HepG2 (cell line): ENCODE measurements around the gene CEP57L1. TPM values are rescaled to one million over a fixed set of nuclear protein-coding genes. Genes with fewer than 3 reads are reported as not detected.

Source experiments
- HNF4G ChIP-seq, 2 experiments: sonication (generic) in 1 of 2; formaldehyde crosslinking in 1 of 2; IDR thresholded peaks; 2 replicates each; pipeline versions ENCODE4 v1.4.0 to v1.6.1; 2011 to 2020; ENCODE audit warnings: borderline replicate concordance in 2 of 2, low read depth in 2 of 2, mild to moderate bottlenecking in 2 of 2, low read length in 1 of 2, missing genetic modification reagents in 1 of 2, moderate library complexity in 1 of 2
- MAF1 ChIP-seq: sonication (generic); formaldehyde crosslinking; IDR thresholded peaks from 2 replicates; pipeline ENCODE4 v1.5.0; 2020; ENCODE audit warnings: missing genetic modification reagents, borderline replicate concordance
- RFXANK ChIP-seq: IDR thresholded peaks from 2 replicates; pipeline ENCODE4 v1.6.1; 2016
- SIN3A ChIP-seq: IDR thresholded peaks from 2 replicates; pipeline ENCODE4 v1.6.1; 2011; ENCODE audit warnings: low read depth, mild to moderate bottlenecking, control low read depth, low read length, borderline replicate concordance
- SP140L ChIP-seq: sonication (generic); formaldehyde crosslinking; IDR thresholded peaks from 2 replicates; pipeline ENCODE4 v1.4.0; 2020; ENCODE audit warnings: missing genetic modification reagents, borderline replicate concordance
- THYN1 ChIP-seq: sonication (generic); formaldehyde crosslinking; IDR thresholded peaks from 2 replicates; pipeline ENCODE4 v1.8.1; 2023; ENCODE audit warnings: low read depth, mild to moderate bottlenecking, moderate library complexity, missing genetic modification reagents, borderline replicate concordance
- ZIK1 ChIP-seq: sonication (generic); formaldehyde crosslinking; IDR thresholded peaks from 2 replicates; pipeline ENCODE4 v1.5.0; 2020; ENCODE audit warnings: mild to moderate bottlenecking, low read depth, missing genetic modification reagents, borderline replicate concordance
- ZNF326 ChIP-seq: sonication (generic); formaldehyde crosslinking; IDR thresholded peaks from 2 replicates; pipeline ENCODE4 v1.4.0; 2020; ENCODE audit warnings: missing genetic modification reagents, borderline replicate concordance
- ZNF383 ChIP-seq: sonication (generic); formaldehyde crosslinking; IDR thresholded peaks from 2 replicates; pipeline ENCODE4 v1.4.0; 2020; ENCODE audit warnings: missing genetic modification reagents, mild to moderate bottlenecking, borderline replicate concordance
- ZNF432 ChIP-seq: sonication (generic); formaldehyde crosslinking; IDR thresholded peaks from 2 replicates; pipeline ENCODE4 v1.5.0; 2020; ENCODE audit warnings: missing genetic modification reagents, mild to moderate bottlenecking, borderline replicate concordance
- ZNF577 ChIP-seq: sonication (generic); formaldehyde crosslinking; IDR thresholded peaks from 2 replicates; pipeline ENCODE4 v1.4.0; 2020; ENCODE audit warnings: mild to moderate bottlenecking, low read depth, missing genetic modification reagents, borderline replicate concordance
- ZNF75D ChIP-seq: sonication (generic); formaldehyde crosslinking; IDR thresholded peaks from 2 replicates; pipeline ENCODE4 v1.8.1; 2023; ENCODE audit warnings: missing genetic modification reagents, mild to moderate bottlenecking, borderline replicate concordance
- ZNF775 ChIP-seq: sonication (generic); formaldehyde crosslinking; IDR thresholded peaks from 2 replicates; pipeline ENCODE4 v1.4.0; 2020; ENCODE audit warnings: missing genetic modification reagents, mild to moderate bottlenecking, moderate library complexity, borderline replicate concordance
- ZNF883 ChIP-seq: sonication (generic); formaldehyde crosslinking; IDR thresholded peaks from 2 replicates; pipeline ENCODE4 v1.5.1; 2020; ENCODE audit warnings: mild to moderate bottlenecking, missing genetic modification reagents; ENCODE audit errors: not compliant biosample characterization
- polyA plus RNA-seq, 8 experiments: library from polyadenylated mRNA; depleted of rRNA in 3 of 8; stranded (reverse) in 7 of 8; unstranded in 1 of 8; fragments of >200 nt; fragmentation: Illumina TruSeq in 4 of 8; extraction: Trizol in 4 of 8; gene quantifications; 2 replicates each; pipeline versions ENCODE4 v1.2.1 to v1.2.3, GENCODE V29; 2011 to 2016; ENCODE audit warnings: low read depth in 4 of 8, missing spikeins in 1 of 8, mixed read lengths in 1 of 8; ENCODE audit not compliant: insufficient read depth in 1 of 8
- total RNA-seq, 5 experiments: library from RNA; depleted of rRNA; stranded (reverse); fragments of >200 nt; fragmentation: Illumina TruSeq; extraction: Trizol; gene quantifications; 2 replicates each; pipeline ENCODE4 v1.2.3, GENCODE V29; 2016; ENCODE audit warnings: low read depth in 1 of 5
- TF ChIP-seq, protein P1 (sequence below): sonication (generic); formaldehyde crosslinking; IDR thresholded peaks from 2 replicates; pipeline ENCODE4 v1.4.0; 2020; ENCODE audit warnings: missing genetic modification reagents, low read depth, mild to moderate bottlenecking, borderline replicate concordance
- TF ChIP-seq, protein P2 (sequence below): sonication (generic); formaldehyde crosslinking; IDR thresholded peaks from 2 replicates; pipeline ENCODE4 v1.5.1; 2020; ENCODE audit warnings: mild to moderate bottlenecking, moderate library complexity, missing genetic modification reagents
- TF ChIP-seq, protein P3 (sequence below): sonication (generic); formaldehyde crosslinking; IDR thresholded peaks from 2 replicates; pipeline ENCODE4 v1.5.1; 2020; ENCODE audit warnings: mild to moderate bottlenecking, missing genetic modification reagents, moderate library complexity
- TF ChIP-seq, protein P4 (sequence below): sonication (generic); formaldehyde crosslinking; IDR thresholded peaks from 2 replicates; pipeline ENCODE4 v1.4.0; 2020; ENCODE audit warnings: missing genetic modification reagents

CEP57L1 gene
- total and polyA plus RNA-seq, 2 of the 13 experiments (the other 11 are each of a cell fraction or from before 2014, with no cell fraction given), result 7.7 to 15.5 TPM

DNA sequence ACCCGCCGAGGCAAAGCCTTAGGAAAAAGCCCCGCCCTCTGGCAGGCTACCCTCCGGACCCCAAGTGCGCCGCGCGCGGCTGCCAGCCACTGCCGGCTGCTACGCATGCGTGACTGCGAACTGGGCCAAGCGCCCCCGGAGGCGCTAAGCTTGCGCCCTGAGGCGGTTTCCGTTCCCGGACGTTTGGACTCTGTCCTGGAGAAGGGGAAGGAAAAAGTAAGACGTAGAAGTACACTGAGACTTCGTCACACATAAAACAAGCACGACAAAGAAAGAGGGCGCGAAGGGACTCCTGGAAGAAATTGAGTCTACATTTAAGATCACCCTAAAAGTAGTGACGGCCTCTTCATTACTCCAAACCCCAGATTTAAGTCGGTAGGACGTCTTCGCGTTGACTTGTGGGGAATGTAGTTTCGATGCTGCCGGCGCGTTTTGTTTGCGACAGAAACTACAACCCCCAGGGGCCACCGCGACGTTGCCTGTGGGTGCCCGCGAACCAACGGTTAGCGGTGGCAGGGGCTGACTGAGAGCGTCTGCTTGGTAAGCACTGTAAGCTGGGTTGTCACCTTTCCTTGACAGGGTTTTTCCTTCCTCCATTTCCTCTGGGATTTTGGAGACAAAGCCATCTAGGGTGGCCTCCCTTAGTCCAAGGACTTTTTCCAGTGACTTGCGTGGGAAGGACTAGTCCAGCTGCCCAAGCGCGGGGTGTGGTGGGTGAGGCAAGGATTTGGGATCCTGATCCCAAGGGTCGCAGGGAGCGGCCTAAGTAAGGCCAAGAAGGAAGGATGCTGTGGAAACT is at the start of gene CEP57L1 (continued):
- TF ChIP-seq, protein P1, sequence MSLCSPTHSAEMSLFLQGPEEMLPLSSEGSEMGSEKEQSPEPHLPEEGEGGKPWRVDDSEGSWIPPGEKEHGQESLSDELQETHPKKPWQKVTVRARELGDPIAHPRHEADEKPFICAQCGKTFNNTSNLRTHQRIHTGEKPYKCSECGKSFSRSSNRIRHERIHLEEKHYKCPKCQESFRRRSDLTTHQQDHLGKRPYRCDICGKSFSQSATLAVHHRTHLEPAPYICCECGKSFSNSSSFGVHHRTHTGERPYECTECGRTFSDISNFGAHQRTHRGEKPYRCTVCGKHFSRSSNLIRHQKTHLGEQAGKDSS (CRISPR knock-in tag), result peak; percentile 55; the same call in 1 of the 2 replicates
- peak; percentile 56; the same call in 1 of the 2 replicates for TF ChIP-seq SIN3A
- TF ChIP-seq MAF1 (CRISPR knock-in tag), result no peak
- peak; percentile 19; the same call in 1 of the 2 replicates for TF ChIP-seq SP140L
- no peak for TF ChIP-seq RFXANK (CRISPR knock-in tag)
- TF ChIP-seq ZNF75D (CRISPR knock-in tag), result no peak
- TF ChIP-seq, protein P2, sequence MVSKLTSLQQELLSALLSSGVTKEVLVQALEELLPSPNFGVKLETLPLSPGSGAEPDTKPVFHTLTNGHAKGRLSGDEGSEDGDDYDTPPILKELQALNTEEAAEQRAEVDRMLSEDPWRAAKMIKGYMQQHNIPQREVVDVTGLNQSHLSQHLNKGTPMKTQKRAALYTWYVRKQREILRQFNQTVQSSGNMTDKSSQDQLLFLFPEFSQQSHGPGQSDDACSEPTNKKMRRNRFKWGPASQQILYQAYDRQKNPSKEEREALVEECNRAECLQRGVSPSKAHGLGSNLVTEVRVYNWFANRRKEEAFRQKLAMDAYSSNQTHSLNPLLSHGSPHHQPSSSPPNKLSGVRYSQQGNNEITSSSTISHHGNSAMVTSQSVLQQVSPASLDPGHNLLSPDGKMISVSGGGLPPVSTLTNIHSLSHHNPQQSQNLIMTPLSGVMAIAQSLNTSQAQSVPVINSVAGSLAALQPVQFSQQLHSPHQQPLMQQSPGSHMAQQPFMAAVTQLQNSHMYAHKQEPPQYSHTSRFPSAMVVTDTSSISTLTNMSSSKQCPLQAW (CRISPR knock-in tag), result peak; percentile 72
- TF ChIP-seq THYN1, result no peak
- TF ChIP-seq ZNF577 (CRISPR knock-in tag), result 0 out of 2 replicates have a peak, but pooled peaks have one; percentile 74
- no peak for TF ChIP-seq ZIK1
- TF ChIP-seq ZNF883 (CRISPR knock-in tag), result no peak
- TF ChIP-seq ZNF383, result peak; percentile 96
- no peak; the same call in 1 of the 2 replicates for TF ChIP-seq ZNF775 (CRISPR knock-in tag)
- TF ChIP-seq ZNF432 (CRISPR knock-in tag), result no peak
- peak; percentile 42; the same call in 1 of the 2 replicates for TF ChIP-seq HNF4G (IDR thresholded peaks at IDR 0.05; ENCODE audit: borderline replicate concordance, low read depth, low read length)
- no peak for TF ChIP-seq HNF4G (CRISPR knock-in tag; IDR thresholded peaks at IDR 0.05; ENCODE audit: borderline replicate concordance, low read depth)
- TF ChIP-seq, protein P3, sequence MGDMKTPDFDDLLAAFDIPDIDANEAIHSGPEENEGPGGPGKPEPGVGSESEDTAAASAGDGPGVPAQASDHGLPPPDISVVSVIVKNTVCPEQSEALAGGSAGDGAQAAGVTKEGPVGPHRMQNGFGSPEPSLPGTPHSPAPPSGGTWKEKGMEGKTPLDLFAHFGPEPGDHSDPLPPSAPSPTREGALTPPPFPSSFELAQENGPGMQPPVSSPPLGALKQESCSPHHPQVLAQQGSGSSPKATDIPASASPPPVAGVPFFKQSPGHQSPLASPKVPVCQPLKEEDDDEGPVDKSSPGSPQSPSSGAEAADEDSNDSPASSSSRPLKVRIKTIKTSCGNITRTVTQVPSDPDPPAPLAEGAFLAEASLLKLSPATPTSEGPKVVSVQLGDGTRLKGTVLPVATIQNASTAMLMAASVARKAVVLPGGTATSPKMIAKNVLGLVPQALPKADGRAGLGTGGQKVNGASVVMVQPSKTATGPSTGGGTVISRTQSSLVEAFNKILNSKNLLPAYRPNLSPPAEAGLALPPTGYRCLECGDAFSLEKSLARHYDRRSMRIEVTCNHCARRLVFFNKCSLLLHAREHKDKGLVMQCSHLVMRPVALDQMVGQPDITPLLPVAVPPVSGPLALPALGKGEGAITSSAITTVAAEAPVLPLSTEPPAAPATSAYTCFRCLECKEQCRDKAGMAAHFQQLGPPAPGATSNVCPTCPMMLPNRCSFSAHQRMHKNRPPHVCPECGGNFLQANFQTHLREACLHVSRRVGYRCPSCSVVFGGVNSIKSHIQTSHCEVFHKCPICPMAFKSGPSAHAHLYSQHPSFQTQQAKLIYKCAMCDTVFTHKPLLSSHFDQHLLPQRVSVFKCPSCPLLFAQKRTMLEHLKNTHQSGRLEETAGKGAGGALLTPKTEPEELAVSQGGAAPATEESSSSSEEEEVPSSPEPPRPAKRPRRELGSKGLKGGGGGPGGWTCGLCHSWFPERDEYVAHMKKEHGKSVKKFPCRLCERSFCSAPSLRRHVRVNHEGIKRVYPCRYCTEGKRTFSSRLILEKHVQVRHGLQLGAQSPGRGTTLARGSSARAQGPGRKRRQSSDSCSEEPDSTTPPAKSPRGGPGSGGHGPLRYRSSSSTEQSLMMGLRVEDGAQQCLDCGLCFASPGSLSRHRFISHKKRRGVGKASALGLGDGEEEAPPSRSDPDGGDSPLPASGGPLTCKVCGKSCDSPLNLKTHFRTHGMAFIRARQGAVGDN, result peak; percentile 73
- TF ChIP-seq, protein P4, sequence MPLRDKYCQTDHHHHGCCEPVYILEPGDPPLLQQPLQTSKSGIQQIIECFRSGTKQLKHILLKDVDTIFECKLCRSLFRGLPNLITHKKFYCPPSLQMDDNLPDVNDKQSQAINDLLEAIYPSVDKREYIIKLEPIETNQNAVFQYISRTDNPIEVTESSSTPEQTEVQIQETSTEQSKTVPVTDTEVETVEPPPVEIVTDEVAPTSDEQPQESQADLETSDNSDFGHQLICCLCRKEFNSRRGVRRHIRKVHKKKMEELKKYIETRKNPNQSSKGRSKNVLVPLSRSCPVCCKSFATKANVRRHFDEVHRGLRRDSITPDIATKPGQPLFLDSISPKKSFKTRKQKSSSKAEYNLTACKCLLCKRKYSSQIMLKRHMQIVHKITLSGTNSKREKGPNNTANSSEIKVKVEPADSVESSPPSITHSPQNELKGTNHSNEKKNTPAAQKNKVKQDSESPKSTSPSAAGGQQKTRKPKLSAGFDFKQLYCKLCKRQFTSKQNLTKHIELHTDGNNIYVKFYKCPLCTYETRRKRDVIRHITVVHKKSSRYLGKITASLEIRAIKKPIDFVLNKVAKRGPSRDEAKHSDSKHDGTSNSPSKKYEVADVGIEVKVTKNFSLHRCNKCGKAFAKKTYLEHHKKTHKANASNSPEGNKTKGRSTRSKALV, result peak; percentile 51; the same call in 1 of the 2 replicates
- TF ChIP-seq ZNF326 (CRISPR knock-in tag), result no peak
